NCI-H2107 treated with DMSO at 0.1 percent for 48 hours (cell line): ENCODE measurements around the gene RNF130.
"Not testable (repeated sequence)": the region's sequence is repeated elsewhere in the genome, so short reads cannot be mapped to it uniquely, and the experiment has no call there.

ENCODE experiments used
- DNase-seq: peaks from one replicate; lab custom pipeline; 2025; ENCODE audit not compliant: unreplicated experiment; lab: John Stamatoyannopoulos, UW

Gene RNF130

DNA sequence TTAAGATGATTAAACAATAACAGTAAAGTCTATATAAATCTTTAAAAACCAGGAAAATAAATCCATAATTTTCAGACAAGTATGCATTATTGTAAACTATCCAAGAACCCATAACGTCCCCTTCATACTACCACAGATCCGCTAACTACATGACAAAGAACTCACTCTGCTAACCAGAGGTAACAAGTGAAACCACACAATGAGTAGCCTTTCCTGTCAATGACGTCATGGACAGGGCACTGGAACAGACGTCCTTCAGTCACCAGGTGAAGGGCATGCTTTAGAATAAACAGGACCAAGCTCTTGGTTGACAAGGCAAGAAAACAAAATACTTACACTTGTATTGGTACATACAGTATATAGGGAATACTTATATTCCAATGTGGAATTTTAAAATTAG lies 45.2 kb downstream of the RNF130 start:
- DNase-seq: no peak

DNA sequence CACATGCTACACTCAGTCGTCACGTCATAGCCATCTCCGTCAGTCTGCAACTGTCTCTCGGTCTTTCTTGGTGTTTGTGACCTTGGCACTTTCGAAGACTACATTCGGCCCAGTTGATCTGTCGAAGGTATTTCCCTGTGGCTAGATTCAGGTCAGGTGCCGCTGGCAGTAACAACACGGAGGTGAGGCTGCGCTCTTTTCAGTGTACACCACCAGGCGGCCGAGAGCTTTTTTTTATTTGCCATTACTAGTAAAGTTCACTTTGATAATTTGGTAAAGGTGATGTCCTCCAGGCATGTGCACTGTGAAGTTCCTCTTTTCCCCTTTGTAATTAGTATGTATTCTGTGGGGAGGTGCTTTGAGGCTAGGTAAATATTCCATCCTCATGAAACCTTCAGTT lies 49.7 kb downstream of the RNF130 start:
- DNase-seq: no peak

GRCh38 chr5:180020176-180020575 lies 51.4 kb downstream of the RNF130 start:
- no peak for DNase-seq

- no peak for DNase-seq
Measured at GRCh38 chr5:180018347-180019060, 53.1 kb downstream of the RNF130 start.

GRCh38 chr5:180015523-180015922 lies 56.0 kb downstream of the RNF130 start:
- not testable (repeated sequence) for DNase-seq

- no peak for DNase-seq
Measured at GRCh38 chr5:180013678-180014077, 57.9 kb downstream of the RNF130 start.

GRCh38 chr5:180012316-180012715 lies 59.2 kb downstream of the RNF130 start:
- DNase-seq: no peak

- DNase-seq: no peak
Measured at GRCh38 chr5:180010636-180011035, 60.9 kb downstream of the RNF130 start.

DNA sequence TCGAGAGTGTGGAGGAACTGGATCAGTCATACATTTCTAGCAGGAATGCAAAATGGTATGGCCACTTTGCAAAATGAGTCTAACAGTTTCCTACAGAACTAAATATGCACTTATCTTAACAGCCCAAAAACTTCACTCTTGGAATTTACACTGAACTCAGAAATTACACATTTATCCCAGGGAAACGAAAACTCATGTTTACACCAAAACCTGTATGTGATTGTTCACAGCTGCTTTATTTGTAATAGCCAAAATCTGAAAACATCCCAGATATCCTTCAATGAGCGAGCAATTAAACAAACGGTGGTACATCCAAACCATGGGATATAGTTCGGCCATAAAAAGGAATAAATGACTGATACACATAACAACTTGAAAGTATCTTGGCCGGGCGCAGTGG lies 62.0 kb downstream of the RNF130 start:
- DNase-seq: no peak

DNA sequence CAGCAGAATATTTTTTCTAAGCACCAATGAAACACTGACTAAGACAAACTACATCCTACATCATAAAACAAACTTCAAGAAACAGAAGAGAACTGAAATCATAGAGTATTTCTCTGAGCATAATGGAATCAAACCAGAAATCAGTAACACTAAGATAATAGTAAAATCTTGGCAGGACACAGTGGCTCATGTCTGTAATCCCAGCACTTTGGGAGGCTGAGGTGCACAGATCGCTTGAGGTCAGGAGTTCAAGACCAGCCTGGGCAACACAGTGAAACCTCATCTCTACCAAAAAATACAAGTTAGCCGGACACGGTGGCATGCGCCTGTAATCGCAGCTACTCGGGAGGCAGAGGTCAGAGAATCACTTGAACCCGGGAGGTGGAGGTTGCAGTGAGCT lies 63.1 kb downstream of the RNF130 start:
- no peak for DNase-seq

DNA sequence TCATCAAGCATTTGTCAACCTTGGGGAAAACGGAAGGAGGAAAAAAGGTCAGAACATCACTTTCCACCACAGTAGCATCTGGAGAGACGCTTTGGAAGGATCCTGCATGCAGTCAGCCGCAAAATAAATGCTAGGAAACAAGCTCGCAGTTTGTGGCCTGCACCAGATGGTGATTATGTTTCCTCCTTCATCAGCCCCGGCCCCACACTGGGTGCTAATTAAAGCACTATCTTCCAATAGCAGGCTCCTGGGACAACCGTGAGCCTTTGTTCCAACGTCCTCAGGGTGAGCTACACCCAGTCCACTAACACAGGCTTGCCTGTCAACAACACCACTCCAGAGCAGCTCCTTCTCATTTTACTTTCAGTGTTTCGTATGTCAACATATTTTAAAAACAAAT lies 64.0 kb downstream of the RNF130 start:
- peak; percentile 59 for DNase-seq

DNA sequence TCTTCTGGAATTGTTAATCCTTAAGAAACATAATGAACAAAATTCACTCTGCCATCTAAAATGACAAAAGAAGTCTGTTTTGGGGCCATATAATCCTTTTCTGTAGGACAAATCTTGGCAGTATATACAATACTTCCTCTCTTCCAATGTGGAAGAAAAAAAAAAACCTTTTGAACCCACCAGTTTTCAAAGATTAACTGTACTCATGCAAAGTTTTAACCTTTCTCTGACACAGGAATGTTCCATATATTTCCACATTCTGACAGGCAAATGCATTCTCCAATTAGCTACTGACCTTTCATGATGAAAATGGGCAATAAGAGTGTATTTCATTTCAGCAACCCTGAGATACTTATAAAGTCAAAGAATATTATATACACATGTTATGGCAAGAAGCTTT lies 65.4 kb downstream of the RNF130 start:
- DNase-seq: no peak

- no peak for DNase-seq
Measured at GRCh38 chr5:180003127-180003526, 68.4 kb downstream of the RNF130 start.

DNA sequence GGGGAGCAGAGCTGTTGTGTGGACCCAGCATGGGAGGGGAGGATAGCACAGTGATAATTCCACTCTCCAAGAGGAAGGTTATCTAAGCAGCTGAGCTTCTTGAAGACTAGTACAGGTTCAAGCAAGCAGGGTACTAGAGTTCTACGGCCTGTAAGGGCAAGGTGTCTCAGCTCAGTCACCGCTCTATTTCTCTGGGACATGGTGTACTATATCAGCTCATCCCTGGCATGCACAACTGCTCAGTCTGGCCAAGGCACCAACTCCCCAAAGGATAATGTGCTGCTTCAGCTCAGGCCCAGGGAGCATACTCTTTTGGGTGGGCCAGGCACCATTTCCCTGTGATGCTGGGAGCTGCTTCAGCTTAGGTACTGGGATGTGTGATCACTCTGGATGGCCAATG lies 69.8 kb downstream of the RNF130 start:
- DNase-seq: no peak

DNA sequence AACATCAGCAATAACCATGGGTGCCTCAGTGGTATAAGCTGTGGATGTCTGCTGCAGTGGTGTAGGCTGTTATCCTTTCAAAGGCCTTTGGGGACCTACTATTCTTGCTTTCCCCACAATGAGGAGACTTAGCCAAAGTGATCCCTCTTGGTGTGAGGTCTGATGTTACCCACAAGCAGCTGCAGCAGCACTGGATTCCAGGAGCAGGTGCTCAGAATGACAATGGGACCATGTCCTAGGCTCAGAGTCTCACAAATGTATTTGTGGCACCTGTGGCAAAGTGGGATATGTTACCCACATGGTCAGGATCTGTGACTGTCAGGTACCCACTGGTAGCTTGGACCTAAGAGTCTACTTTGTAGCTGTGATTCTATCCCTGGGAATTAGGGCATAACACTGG lies 70.4 kb downstream of the RNF130 start:
- no peak for DNase-seq

- no peak for DNase-seq
Measured at GRCh38 chr5:179998485-179998884, 73.1 kb downstream of the RNF130 start.

- no peak for DNase-seq
Measured at GRCh38 chr5:179994583-179995323, 76.8 kb downstream of the RNF130 start.

GRCh38 chr5:179992855-179993254 lies 78.7 kb downstream of the RNF130 start:
- DNase-seq: not testable (repeated sequence)

DNA sequence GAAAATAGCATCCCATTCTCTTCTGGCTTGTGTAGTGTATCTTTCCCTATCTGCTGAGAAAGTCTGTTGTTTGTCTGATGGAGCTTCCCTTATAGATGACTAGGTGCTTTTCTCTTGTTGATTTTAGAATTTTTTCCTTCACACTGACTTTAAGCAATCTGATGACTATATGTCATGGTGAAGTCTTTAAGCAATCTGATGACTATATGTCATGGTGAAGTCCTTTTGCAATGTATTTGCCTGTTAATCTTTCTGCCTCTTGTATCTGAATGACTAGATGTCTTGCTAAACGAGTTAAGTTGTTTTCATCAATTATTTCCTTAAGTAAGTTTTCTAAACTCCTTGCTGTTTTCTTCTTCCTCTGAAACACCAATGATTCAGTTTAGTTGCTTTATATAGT lies 80.5 kb downstream of the RNF130 start:
- no peak for DNase-seq

DNA sequence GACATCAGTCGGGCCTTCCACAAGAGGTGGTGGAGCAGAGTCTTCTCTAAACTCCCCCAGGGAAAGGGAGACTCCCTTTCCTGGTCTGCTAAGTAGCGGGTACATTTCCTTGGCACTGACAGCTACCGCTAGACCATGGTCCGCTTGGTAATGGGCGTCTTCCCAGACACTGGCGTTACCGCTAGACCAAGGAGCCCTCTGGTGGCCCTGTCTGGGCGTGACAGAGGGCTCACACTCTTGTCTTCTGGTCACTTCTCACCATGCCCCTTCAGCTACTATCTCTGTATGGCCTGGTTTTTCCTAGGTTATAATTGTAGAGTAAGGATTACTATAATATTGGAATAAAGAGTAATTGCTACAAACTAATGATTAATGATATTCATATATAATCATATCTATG lies 81.0 kb downstream of the RNF130 start:
- DNase-seq: not testable (repeated sequence)

- DNase-seq: no peak
Measured at GRCh38 chr5:179986328-179986727, 85.2 kb downstream of the RNF130 start.

DNA sequence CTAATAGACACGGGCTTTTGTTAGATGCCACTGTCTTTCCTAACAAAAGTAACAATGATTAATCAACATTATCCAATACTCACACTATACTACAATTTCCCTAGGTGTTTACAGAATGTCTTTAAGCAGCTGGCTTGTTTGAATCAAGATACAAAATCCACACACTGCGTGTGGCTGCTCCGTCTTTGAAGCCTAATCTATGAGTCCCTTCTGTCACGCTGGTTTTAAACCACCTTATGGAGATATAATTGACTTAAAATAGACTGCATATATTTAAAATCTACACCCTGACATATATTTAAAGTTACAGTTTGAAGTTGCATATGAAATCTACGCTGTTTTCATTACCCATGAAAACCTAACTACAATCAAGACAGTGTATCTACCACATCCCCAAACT lies 89.9 kb downstream of the RNF130 start:
- no peak for DNase-seq

DNA sequence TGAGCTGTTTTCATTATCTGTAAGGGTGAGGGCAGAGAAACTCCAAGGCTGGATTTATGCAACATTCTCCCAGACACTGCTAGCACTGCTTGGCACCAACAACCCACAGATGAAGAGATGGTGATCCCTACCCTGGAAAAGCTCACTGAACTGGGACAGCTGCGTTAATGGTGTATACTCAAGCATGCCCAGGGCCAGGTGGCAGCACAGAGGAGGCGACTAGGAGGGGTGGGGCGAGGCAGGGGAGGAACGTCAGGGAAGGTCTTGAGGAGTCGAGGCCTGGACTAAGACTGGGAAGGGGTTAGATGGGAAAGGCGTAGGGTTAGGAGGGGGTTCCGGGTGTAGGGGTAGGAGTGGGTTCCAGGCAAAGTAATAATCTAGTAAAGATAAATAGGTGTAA lies 90.8 kb downstream of the RNF130 start:
- no peak for DNase-seq
